IgD-negative memory B cell (primary cell): ENCODE results near the gene S100P. TPM values are rescaled to one million over a fixed set of nuclear protein-coding genes. Genes with fewer than 3 reads are reported as not detected.
"Not testable (repeated sequence)": the region's sequence is repeated elsewhere in the genome, so short reads cannot be mapped to it uniquely, and the experiment has no call there.

Experiments used
- H3K27ac Mint-ChIP-seq, 3 donors: one replicate each; pipeline ENCODE4 v1.8.0; 2020 to 2022; ENCODE audit warnings: mild to moderate bottlenecking in 3 of 3, mixed read lengths in 3 of 3, moderate library complexity in 1 of 3
- H3K27me3 Mint-ChIP-seq: one replicate; pipeline ENCODE4 v1.8.0; 2021; ENCODE audit warnings: mixed read lengths
- H3K36me3 Mint-ChIP-seq: one replicate; pipeline ENCODE4 v1.8.0; 2020; ENCODE audit warnings: mild to moderate bottlenecking, mixed read lengths
- H3K4me1 Mint-ChIP-seq, 3 donors: one replicate each; pipeline ENCODE4 v1.8.0; 2020 to 2022; ENCODE audit warnings: mixed read lengths in 3 of 3, mild to moderate bottlenecking in 1 of 3
- H3K4me3 Mint-ChIP-seq, 4 donors: one replicate each; pipeline ENCODE4 v1.8.0; 2020 to 2022; ENCODE audit warnings: mild to moderate bottlenecking in 4 of 4, mixed read lengths in 4 of 4, moderate library complexity in 3 of 4
- H3K9me3 Mint-ChIP-seq, 3 donors: one replicate each; pipeline ENCODE4 v1.8.0; 2020 to 2021; ENCODE audit warnings: mixed read lengths in 3 of 3, mild to moderate bottlenecking in 1 of 3
- polyA plus RNA-seq: library from polyadenylated mRNA; unstranded; fragments of 300-500 nt; fragmentation: Illumina TruSeq; gene quantifications from one replicate; pipeline ENCODE4 v1.2.3, GENCODE V29; 2021

The S100P gene
- polyA plus RNA-seq, 1 donor from 2014 or later: not detected

DNA sequence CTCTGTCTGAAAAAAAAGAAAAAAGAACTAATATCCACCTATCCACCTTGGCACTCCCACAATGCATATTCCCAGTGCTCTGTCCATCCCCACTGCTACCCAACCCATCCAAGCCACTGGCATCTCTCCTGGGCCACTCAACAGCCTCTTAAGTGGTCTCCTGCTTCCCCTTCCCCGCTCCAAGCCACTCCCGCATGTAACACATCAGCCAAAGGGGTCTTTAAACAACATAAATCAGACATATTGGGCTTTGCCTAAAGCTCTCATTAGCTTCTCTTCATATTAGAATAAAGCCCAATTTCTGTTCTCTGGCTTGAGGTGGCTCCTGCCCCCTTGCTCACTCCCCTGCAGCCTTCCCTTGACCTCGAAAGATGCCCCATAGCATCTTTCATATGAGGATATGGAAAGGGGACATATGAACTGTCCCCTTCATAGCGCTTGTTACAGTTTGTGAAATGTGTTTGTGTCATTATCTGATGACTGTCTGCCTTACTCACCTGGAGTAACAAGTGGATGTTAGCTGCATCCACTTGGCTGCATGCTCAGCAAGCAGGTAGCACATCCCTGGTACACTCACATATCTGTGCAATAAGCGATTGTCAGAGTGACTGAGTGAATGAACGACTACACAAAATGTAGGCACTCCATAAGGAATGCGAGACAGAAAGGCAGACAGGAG lies 25.4 kb downstream of the S100P start:
- Mint-ChIP-seq H3K36me3 (no peaks in the 10 kb centered on the region), H3K9me3 (no peaks in the 10 kb centered on the region), H3K4me1 (peaks cover 11 to 30% (median 18%) of the 10 kb centered on the region in 3 donors), H3K4me3 (peak overlapping the region; percentile 6 to 86 (median 64)), H3K27ac (peak overlapping the region in 2 of 3 donors; percentile 28 to 84), H3K27me3 (no peaks in the 10 kb centered on the region)

DNA sequence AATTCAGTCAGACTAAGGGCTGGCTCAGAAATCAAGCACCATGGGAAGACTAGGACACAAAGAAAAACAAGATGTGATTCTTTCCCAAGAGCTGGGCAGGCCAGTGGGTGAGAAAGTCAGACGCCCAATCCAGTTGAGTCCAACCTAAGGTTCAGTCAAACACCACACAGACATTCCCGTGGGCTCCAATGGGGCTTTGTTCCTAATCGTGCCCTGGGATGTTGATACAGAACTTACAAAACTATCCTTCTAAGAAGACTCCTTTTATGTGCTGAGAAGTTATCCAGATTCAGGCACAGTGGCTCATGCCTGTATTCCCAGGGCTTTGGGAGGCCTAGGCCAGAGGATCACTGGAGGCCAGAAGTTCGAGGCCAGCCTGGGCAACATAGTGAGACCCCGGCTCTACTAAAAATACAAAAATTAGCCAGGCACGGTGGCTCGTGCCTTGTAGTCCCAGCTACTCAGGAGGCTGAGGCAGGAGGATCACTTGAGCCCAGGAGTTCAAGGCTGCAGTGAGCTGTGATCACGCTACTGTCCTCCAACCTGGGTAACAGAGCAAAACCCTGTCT lies 26.0 kb downstream of the S100P start:
- Mint-ChIP-seq H3K27ac (peak overlapping the region in 2 of 3 donors; percentile 28 to 84), H3K27me3 (no peaks in the 10 kb centered on the region), H3K4me3 (peak overlapping the region in 1 of 4 donors; percentile 86), H3K4me1 (peaks cover 11 to 30% (median 18%) of the 10 kb centered on the region in 3 donors), H3K36me3 (no peaks in the 10 kb centered on the region), H3K9me3 (no peaks in the 10 kb centered on the region)

DNA sequence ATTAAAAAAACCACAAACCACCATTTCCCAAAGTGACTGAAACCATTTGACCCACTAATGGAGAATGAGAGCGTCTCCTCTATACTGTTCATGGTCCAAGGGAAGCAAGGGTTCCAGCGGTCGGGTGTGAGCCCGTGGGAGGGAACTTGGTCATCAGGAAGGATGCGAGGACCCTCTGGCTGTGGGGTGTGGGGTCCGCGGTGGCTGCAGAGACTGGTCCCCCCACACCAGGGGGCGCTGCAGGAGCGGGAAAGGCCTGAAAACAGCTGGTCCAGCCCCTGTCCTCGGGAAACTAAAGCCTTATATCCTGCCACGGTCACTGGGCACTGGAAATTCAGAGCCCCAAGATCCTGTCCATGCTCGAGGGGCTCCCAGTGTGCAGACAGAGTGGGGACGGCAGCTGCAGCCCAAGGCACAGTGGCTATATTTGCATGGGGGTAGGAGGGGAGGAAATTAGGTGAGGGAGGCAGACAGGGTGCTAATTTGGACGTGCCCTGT lies 26.6 kb downstream of the S100P start:
- H3K27me3 Mint-ChIP-seq: no peaks in the 10 kb centered on the region
- H3K4me3 Mint-ChIP-seq: peak overlapping the region in 2 of 4 donors; percentile 21 to 43
- peak overlapping the region in 2 of 3 donors; percentile 23 to 39 for H3K27ac Mint-ChIP-seq
- H3K9me3 Mint-ChIP-seq: no peaks in the 10 kb centered on the region
- H3K36me3 Mint-ChIP-seq: no peaks in the 10 kb centered on the region
- H3K4me1 Mint-ChIP-seq: peaks cover 11 to 29% (median 18%) of the 10 kb centered on the region in 3 donors

DNA sequence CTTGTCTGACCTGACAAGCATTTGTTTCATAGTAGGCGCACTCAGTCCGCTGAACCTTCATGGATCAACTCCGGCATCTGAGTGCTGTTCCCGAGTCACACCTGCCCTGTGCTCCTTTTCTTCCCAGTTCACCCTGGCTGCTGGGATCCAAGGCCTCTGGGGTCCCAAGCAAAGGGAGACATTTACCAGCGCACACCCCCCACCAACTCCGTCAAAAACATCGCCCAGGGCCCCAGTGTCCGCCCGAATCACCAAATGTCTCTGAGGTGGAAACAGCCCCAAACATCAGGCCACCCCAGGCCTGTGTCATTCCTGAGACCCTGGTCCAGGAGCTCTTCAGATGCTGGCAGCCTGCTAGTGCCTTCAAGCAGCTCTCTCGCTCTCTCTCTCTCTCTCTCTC lies 27.4 kb downstream of the S100P start:
- no peaks in the 10 kb centered on the region for H3K27me3 Mint-ChIP-seq

DNA sequence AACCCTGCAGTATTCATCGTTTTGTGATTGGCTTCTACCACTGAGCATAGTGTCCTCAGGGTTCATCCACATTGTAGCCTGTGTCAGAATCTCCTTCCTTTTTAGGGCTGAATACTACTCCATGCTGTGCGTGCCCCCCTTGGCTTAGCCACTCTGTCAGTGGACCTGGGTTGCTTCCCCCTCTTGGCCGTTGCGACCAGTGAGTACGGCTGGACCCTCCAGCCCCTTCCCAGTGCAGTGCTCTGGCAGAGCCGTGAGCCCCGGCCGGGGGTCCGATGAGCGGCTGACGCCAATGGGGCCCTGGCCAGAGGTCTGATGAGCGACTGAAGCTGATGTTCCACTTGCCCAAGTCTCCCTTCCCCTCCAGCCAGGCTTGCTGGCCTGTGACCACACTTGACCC lies 29.2 kb downstream of the S100P start:
- H3K27me3 Mint-ChIP-seq: no peaks in the 10 kb centered on the region
- H3K27ac Mint-ChIP-seq: no peak overlapping the region
- H3K9me3 Mint-ChIP-seq: no peaks in the 10 kb centered on the region
- no peaks in the 10 kb centered on the region for H3K36me3 Mint-ChIP-seq
- no peak overlapping the region for H3K4me3 Mint-ChIP-seq
- H3K4me1 Mint-ChIP-seq: peaks cover 5 to 17% (median 13%) of the 10 kb centered on the region in 3 donors

More for the DNA sequence above, 27.4 kb downstream of the S100P start:
- Mint-ChIP-seq H3K9me3 (no peaks in the 10 kb centered on the region), H3K4me1 (peaks cover 9 to 22% (median 13%) of the 10 kb centered on the region in 3 donors), H3K27ac (peak overlapping the region in 1 of 3 donors; percentile 37), H3K4me3 (peak overlapping the region in 1 of 4 donors; percentile 54), H3K36me3 (no peaks in the 10 kb centered on the region)

DNA sequence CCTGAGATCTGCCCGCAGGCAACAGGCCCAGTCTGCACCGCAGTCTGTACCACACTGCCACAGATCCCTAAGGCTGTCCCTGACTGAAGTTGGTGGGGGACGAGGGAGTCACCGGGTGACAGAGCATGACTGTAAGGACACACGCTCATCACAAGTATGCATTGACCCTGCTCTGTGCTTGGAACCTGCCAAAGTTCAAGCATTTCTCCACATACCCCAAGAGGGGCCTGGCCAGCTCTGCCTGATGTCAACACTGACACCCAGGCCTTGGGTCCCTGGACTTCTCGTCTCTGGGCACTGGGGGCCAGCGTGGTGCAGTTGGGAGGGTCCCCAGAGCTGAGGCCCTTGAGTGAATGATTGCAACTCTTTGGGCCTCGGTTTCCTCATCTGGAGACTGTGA lies 30.2 kb downstream of the S100P start:
- Mint-ChIP-seq H3K27me3 (no peaks in the 10 kb centered on the region), H3K4me3 (no peak overlapping the region), H3K27ac (no peak overlapping the region), H3K9me3 (no peaks in the 10 kb centered on the region), H3K36me3 (no peaks in the 10 kb centered on the region), H3K4me1 (peaks cover 2 to 11% (median 5%) of the 10 kb centered on the region in 3 donors)

DNA sequence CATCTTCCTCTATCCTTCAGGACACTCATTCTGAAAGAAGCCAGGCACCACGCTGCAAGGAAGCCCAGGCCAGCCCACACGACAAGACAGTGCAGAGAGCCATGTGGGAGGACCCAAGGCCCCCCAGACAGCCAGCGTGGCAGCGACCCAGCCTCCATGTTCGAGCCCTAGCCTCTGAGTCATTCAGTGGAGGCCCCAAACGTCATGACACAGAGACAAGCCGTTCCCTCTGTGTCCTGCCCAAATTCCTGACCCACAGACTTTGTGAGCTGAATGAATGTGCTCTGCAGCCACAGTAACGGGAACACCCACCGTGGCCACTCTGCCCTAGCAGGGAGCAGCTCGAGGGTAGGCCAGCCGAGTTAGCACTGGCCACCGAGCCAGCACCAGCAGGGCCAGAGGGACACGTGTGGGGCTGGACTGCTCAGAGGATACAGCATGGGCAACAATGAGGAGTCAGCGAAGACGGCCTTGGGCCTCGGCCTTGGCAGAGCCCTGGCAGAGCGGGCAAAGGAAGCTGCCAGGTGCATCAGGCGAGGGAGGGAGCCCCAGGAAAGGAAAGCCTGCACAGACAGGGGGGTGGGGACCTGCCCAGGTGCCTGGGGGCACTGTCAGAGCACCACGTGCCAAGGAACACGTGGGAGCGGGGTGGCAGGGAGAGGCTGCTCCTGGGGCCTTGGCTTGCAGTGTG lies 30.9 kb downstream of the S100P start:
- no peaks in the 10 kb centered on the region for H3K9me3 Mint-ChIP-seq
- no peaks in the 10 kb centered on the region for H3K27me3 Mint-ChIP-seq
- peaks cover 0 to 5% (median 2%) of the 10 kb centered on the region in 3 donors for H3K4me1 Mint-ChIP-seq
- no peak overlapping the region for H3K27ac Mint-ChIP-seq
- no peaks in the 10 kb centered on the region for H3K36me3 Mint-ChIP-seq
- no peak overlapping the region for H3K4me3 Mint-ChIP-seq

DNA sequence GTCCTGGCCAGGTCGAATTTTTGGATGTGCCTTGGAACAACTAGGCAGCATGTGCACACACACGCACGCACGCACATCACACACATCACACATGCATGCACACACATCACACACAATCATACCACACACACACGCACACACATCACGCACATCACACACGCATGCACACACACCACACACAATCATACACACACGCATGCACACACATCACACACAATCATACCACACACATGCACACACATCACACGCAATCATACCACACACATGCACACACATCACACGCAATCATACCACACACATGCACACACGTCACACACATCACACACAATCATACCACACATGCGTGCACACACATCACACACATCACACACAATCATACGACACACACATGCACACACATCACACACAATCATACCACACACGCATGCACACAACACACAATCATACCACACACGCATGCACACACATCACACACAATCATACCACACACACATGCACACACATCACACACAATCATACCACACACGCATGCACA lies 31.8 kb downstream of the S100P start:
- H3K9me3 Mint-ChIP-seq, H3K27me3 Mint-ChIP-seq, H3K27ac Mint-ChIP-seq, H3K36me3 Mint-ChIP-seq, H3K4me3 Mint-ChIP-seq, H3K4me1 Mint-ChIP-seq: not testable (repeated sequence)

DNA sequence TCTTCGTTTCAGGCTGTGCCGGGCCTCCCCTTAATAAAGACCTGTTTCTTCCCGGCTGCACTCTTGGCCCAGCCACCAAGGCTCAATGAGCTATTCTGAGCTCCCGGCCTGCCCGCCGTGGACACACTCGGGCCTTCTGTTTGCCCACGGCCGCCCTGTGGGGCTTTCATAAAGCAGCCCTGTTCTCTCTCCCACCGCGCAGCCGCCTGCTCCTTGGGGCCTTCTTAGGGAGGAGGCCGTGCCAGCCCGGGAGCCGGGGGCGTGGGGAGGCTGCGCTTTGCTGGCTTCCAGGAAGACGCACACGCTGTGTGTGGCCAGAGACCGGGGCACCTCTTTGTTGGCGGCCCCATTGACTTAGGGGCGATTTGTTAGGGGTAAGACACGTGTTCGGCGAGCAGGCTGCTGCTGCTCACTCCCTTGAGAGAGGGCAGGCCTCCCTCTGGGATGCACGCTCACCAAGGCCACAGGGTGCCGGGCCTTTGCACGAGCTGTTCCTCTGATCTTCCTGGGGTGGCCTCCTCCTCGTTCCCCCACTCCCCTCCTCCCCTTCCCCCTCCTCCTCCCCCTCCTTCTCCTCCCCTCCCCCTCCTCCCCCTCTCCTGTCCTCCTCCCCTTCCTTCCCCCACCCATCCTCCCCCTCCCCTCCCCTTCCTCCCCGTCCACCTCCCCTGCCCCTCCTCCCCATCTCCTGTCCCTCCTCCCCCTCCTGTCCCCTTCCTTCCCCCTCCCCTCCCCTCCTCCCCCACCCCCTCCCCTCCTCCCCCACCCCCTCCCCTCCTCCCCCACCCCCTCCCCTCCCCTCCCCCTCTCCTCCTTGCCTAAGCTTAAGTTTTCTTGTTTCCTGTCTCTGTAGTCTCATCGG lies 33.6 kb downstream of the S100P start:
- no peak overlapping the region for H3K4me3 Mint-ChIP-seq
- H3K4me1 Mint-ChIP-seq: no peaks in the 10 kb centered on the region
- no peaks in the 10 kb centered on the region for H3K36me3 Mint-ChIP-seq
- peaks cover 2% of the 10 kb centered on the region for H3K27me3 Mint-ChIP-seq
- H3K27ac Mint-ChIP-seq: peak overlapping the region in 1 of 3 donors; percentile 39
- H3K9me3 Mint-ChIP-seq: no peaks in the 10 kb centered on the region

DNA sequence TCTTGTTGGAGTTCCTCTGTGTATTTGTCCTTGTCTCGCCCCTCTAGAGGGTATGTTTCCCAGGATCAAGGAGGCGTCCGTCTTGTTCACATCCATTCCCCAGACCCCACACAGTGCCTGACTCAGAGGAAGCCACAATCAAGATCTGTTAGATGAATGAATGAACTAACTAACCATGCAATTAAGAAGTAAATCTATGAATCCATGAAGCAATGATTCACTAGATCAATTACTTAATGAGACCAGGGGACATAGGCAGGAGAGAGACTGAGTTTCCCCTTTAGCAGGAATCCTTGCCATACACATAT lies 34.2 kb downstream of the S100P start:
- no peak overlapping the region for H3K4me3 Mint-ChIP-seq
- peak overlapping the region in 1 of 3 donors; percentile 39 for H3K27ac Mint-ChIP-seq
- peaks cover 2% of the 10 kb centered on the region for H3K27me3 Mint-ChIP-seq
- H3K9me3 Mint-ChIP-seq: no peaks in the 10 kb centered on the region
- H3K4me1 Mint-ChIP-seq: no peaks in the 10 kb centered on the region
- H3K36me3 Mint-ChIP-seq: no peaks in the 10 kb centered on the region

DNA sequence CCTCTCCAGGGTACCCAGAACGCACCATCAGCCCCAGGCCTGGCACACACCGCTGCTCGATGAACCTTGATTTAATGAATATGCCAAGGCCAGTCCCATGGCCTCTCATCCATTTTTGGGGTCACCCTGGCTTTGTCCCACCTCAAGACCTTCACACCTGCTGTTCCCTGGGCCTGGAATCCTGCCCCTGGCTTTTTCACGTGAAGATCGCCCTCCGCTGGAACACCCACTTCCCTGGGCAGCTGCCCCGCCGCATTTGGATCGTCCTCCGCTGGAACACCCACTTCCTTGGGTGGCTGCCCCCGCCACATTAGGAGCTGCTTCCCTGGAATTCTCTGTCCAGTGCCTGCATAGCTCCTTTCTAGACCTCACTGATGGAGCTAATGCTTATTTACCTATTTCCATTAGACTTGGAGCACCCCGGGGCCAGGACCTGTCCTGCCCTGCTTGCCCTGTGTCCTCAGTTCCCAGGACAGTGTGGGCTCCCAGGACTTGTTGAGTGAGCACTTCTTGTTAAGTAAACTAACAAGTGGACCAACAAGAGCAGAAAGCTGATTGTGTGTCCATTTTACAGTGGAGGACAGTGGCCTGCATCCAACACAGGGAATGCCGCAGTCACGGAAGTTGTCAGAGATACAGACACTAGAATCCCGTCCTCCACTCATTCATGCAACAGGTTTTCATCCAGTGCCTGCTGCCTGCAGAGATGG lies 34.8 kb downstream of the S100P start:
- Mint-ChIP-seq H3K4me1 (no peaks in the 10 kb centered on the region), H3K4me3 (no peak overlapping the region), H3K27me3 (peaks cover 4% of the 10 kb centered on the region), H3K27ac (peak overlapping the region in 1 of 3 donors; percentile 86), H3K36me3 (no peaks in the 10 kb centered on the region), H3K9me3 (no peaks in the 10 kb centered on the region)

DNA sequence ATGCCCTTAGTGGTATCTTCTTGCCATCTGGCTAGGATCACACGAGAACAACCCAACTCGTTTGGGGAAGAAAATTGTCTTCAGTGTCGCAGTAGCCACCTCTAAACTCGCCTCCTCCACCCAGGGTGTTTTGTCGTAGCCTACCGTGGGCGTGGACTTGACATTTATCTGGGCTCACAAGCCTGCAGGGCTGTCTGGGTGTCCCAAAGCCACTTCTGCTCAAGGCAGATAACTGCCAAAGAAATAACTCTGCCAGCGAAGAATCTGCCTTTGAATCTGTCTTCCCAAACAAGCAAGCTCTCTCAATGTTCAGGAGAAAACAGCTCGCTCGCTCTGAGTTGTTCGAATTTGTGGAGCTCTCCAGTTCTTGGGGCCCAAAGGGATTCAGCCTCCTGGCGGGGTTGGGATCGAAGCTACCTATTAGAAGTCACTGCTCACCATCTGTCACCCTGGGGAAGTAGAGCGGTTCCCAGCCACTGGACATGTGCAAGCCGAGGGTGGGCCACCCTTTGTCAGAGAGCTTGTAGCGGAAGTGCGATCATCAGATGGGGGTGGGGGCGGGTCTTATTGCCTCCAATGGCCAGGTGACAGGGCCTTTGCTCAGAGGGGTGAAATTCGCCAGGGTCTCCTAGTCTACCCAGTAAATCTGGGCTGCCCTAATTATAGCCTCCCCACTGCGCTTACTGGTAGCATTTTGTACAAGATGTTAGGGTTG lies 37.1 kb downstream of the S100P start:
- Mint-ChIP-seq H3K27me3 (peaks cover 14% of the 10 kb centered on the region), H3K27ac (no peak overlapping the region), H3K4me1 (no peaks in the 10 kb centered on the region), H3K4me3 (no peak overlapping the region), H3K9me3 (no peaks in the 10 kb centered on the region), H3K36me3 (no peaks in the 10 kb centered on the region)

DNA sequence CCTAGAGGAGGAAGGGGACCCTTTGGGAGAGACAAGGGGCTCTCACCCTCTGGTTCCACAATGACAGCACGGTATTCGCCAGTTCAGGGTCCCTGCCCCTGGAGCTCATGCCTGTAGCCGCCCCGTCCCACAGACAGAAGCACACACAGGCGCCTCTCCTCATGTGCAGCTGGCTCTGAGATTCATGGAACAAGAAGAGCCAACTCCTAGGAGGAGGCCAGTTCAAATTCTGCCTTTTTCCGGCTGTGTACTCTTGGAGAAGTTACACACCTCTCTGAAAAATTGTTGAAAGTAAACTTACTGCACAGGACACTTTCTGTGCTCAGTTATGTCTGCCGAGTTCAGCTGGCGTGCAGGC lies 37.6 kb downstream of the S100P start:
- H3K4me3 Mint-ChIP-seq: no peak overlapping the region
- H3K27ac Mint-ChIP-seq: no peak overlapping the region
- H3K4me1 Mint-ChIP-seq: no peaks in the 10 kb centered on the region
- no peaks in the 10 kb centered on the region for H3K36me3 Mint-ChIP-seq
- no peaks in the 10 kb centered on the region for H3K9me3 Mint-ChIP-seq
- peaks cover 14% of the 10 kb centered on the region for H3K27me3 Mint-ChIP-seq

DNA sequence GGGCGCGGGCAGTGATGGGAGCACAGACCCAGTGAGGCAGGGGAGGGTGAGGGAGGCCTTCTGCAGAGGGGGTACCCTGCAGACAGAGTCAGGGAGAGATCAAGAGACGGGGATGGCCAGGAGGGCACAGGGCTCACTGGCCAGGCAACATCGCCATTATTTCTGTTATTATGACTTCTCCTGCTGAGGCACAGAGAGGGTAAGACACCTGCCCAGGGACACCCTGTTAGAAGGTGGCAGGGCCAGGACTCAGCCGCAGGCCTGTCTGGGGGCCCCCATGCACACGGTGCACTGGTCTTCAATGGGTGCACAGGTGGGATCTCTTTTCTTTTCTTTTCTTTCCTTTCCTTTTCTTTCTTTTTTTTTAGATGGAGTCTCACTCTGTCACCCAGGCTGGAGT lies 38.1 kb downstream of the S100P start:
- H3K4me1 Mint-ChIP-seq: no peaks in the 10 kb centered on the region
- no peak overlapping the region for H3K4me3 Mint-ChIP-seq
- H3K9me3 Mint-ChIP-seq: no peaks in the 10 kb centered on the region
- no peaks in the 10 kb centered on the region for H3K36me3 Mint-ChIP-seq
- no peak overlapping the region for H3K27ac Mint-ChIP-seq
- peaks cover 15% of the 10 kb centered on the region for H3K27me3 Mint-ChIP-seq
